Measurements from ENCODE around the gene MITF. TPM values are rescaled to one million over a fixed set of nuclear protein-coding genes. Genes with fewer than 3 reads are reported as not detected.

Gene MITF
- total and polyA plus RNA-seq, 2 donors (not counting 1 experiment from before 2014, with no cell fraction given), result 0.10 TPM; not detected in 1

- no peak overlapping the region for H3K9ac ChIP-seq (ENCODE audit: low read length)
- H3K36me3 ChIP-seq (replicated peaks in 1 of 2; ENCODE audit: control extremely low read depth in 1 of 2, control insufficient read depth in 1 of 2, extremely low read depth in 1 of 2, insufficient read depth in 2 of 2, low read length in 1 of 2), result no peaks in the 10 kb centered on the region
- H3K79me2 ChIP-seq (ENCODE audit: control insufficient read depth, insufficient read depth, low read length), result no peaks in the 10 kb centered on the region
- H4K20me1 ChIP-seq (ENCODE audit: control insufficient read depth, insufficient read depth, low read length, poor library complexity, severe bottlenecking), result no peaks in the 10 kb centered on the region
- no peak overlapping the region for H3K27ac ChIP-seq (ENCODE audit: low read length in 2 of 2)
- Mint-ChIP-seq H3K27me3 (peaks cover 11% of the 10 kb centered on the region), H3K4me1 (no peaks in the 10 kb centered on the region), H3K27ac (no peak overlapping the region), H3K9me3 (ENCODE audit: insufficient read depth) (peaks cover 2% of the 10 kb centered on the region), H3K4me3 (no peak overlapping the region)
- DNase-seq, result no peak
- peaks cover 0 to 5% (median 4%) of the 10 kb centered on the region in 3 donors for H3K9me3 ChIP-seq (ENCODE audit: control extremely low read depth in 1 of 3, control insufficient read depth in 2 of 3, insufficient read depth in 1 of 3, low read length in 2 of 3)
- H3K27me3 ChIP-seq (replicated peaks in 1 of 4; ENCODE audit: control extremely low read depth in 1 of 4, control insufficient read depth in 3 of 4, insufficient read depth in 4 of 4, low read length in 3 of 4), result no peaks in the 10 kb centered on the region
- CTCF ChIA-PET, result no interaction called here
- intact Hi-C loops (cut with micrococcal nuclease), result no loop called here
- H3K4me2 ChIP-seq (replicated peaks; ENCODE audit: low read depth, low read length, poor library complexity, severe bottlenecking), result no peak overlapping the region
- WGBS (ENCODE audit: insufficient coverage), result no CpG with 5 or more reads among the region's 1 CpG
- H2AFZ ChIP-seq (ENCODE audit: insufficient read depth, low read depth, low read length, poor library complexity, severe bottlenecking), result no peak overlapping the region
- no peaks in the 10 kb centered on the region for H3K4me1 ChIP-seq (ENCODE audit: control insufficient read depth in 2 of 2, insufficient read depth in 2 of 2, low read length in 2 of 2)
- no peak for TF ChIP-seq CTCF (IDR thresholded peaks at IDR 0.05)
- no peak for TF ChIP-seq EZH2 (IDR thresholded peaks at IDR 0.05; ENCODE audit: borderline replicate concordance, insufficient read depth, low read depth, low read length, poor library complexity, severe bottlenecking)
- no peak overlapping the region for H3K4me3 ChIP-seq (ENCODE audit: control extremely low read depth in 1 of 5, extremely low read depth in 1 of 5, insufficient read depth in 1 of 5, low read depth in 2 of 5, low read length in 4 of 5)
- POLR2A ChIA-PET, result no interaction called here
- no peak for ATAC-seq (ENCODE audit: low read depth)
Measured at GRCh38 chr3:69699183-69699582, 40.1 kb upstream of the MITF start.

DNA sequence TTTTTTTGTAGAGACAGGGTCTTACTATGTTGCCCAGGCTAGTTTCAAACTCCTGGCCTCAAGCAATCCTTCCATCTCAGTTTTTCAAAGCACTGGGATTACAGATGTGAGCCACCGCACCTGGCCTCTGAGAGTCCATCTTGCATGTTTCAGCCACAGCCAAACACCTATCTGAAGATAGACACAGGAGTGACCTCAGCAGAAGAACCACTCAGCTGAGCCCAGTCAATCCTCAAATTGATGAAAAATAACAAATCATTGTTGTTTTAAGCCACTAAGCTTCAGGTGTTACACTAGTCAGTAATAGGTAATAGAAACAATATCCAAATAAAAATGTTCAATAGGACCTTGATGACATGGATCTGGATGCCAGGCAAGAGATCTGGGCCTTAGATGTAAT lies 38.3 kb upstream of the MITF start:
- Histone ChIP-seq H2AFZ (ENCODE audit: insufficient read depth, low read depth, low read length, poor library complexity, severe bottlenecking) (no peak overlapping the region), H4K20me1 (ENCODE audit: control insufficient read depth, insufficient read depth, low read length, poor library complexity, severe bottlenecking) (no peaks in the 10 kb centered on the region), H3K4me2 (replicated peaks; ENCODE audit: low read depth, low read length, poor library complexity, severe bottlenecking) (no peak overlapping the region), H3K9me3 (ENCODE audit: control extremely low read depth in 1 of 3, control insufficient read depth in 2 of 3, insufficient read depth in 1 of 3, low read length in 2 of 3) (peaks cover 0 to 5% (median 4%) of the 10 kb centered on the region in 3 donors), H3K4me1 (ENCODE audit: control insufficient read depth in 2 of 2, insufficient read depth in 2 of 2, low read length in 2 of 2) (no peaks in the 10 kb centered on the region), H3K9ac (ENCODE audit: low read length) (no peak overlapping the region), H3K36me3 (replicated peaks in 1 of 2; ENCODE audit: control extremely low read depth in 1 of 2, control insufficient read depth in 1 of 2, extremely low read depth in 1 of 2, insufficient read depth in 2 of 2, low read length in 1 of 2) (no peaks in the 10 kb centered on the region), H3K79me2 (ENCODE audit: control insufficient read depth, insufficient read depth, low read length) (no peaks in the 10 kb centered on the region), H3K27ac (ENCODE audit: low read length in 2 of 2) (no peak overlapping the region), H3K27me3 (replicated peaks in 1 of 4; ENCODE audit: control extremely low read depth in 1 of 4, control insufficient read depth in 3 of 4, insufficient read depth in 4 of 4, low read length in 3 of 4) (no peaks in the 10 kb centered on the region), H3K4me3 (ENCODE audit: control extremely low read depth in 1 of 5, extremely low read depth in 1 of 5, insufficient read depth in 1 of 5, low read depth in 2 of 5, low read length in 4 of 5) (no peak overlapping the region)
- 92% methylated on average over 1 of the region's 1 CpG for WGBS (ENCODE audit: insufficient coverage)
- POLR2A ChIA-PET, result no interaction called here
- CTCF ChIA-PET, result no interaction called here
- ATAC-seq (ENCODE audit: low read depth) (no peak), DNase-seq (no peak)
- TF ChIP-seq CTCF (IDR thresholded peaks at IDR 0.05) (no peak), EZH2 (IDR thresholded peaks at IDR 0.05; ENCODE audit: borderline replicate concordance, insufficient read depth, low read depth, low read length, poor library complexity, severe bottlenecking) (no peak)
- Mint-ChIP-seq H3K9me3 (ENCODE audit: insufficient read depth) (peaks cover 2% of the 10 kb centered on the region), H3K27ac (no peak overlapping the region), H3K4me3 (no peak overlapping the region), H3K4me1 (no peaks in the 10 kb centered on the region), H3K27me3 (peaks cover 10% of the 10 kb centered on the region)
- intact Hi-C loops (cut with micrococcal nuclease), result no loop called here
